HG03060 (cell line): ENCODE measurements around the gene PKD1L1.

ENCODE experiments used
- ATAC-seq: cut with Tn5 transposase; IDR thresholded peaks from one replicate; pipeline ENCODE4 v1.9.1; 2021; ENCODE audit warnings: low read depth, moderate number of reproducible peaks; ENCODE audit not compliant: unreplicated experiment

The PKD1L1 gene

DNA sequence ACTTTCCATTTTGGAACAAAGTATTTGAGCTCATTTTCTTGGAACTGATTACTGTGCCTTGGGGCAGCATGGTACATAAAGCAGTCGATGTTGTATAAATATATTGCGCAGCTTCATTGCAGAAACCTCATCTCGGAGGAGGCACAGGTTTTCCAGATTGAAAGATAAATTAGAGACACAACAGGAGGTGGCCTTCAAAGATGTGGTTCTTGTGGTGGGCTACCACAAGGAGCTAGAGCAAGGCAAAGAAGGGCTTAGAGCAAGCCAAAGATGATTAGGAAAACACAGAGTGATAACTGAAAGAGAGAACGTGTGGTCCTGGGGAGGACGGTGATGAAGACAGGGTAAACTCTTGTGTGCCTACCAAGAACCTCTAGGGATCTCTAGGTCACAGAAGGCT lies 197.2 kb downstream of the PKD1L1 start:
- no peak for ATAC-seq

DNA sequence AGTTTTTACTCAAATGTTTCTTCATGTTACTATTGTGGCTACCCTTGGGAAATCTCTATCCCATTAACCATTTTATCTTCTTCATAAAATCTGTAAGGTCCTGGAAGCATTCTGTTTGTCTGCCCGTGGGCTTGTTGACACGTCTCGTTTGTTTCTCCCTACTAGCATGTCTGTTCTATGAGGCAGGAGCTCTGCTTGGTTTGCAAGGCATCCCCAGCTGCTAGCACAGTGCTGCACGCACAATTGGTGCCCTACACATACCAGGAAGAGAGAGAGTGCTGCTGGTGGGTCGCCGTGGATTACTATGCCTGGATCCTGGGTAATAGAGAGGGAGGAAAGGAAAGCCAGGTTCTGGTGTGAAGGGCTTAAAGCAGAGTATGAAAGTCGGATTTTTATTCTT lies 200.2 kb downstream of the PKD1L1 start:
- ATAC-seq: no peak

DNA sequence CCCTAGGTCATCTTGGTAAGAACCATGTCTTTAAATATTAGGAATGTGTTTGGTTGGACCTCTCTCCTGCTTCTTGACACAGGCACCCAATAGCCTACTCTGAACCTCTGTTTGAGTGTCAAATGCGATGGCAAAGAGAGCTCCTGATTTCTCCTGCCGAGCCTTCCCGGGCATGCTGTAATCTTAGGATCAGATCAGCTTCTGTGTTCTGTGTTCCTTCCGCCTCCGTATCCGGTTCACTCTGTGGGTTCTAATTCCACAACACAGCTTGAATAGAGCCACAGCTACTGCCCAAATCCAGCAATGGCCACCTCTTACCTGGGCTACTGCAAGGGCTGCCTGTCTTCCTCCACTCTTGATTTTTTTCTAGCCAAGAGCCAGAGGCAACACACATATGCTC lies 201.1 kb downstream of the PKD1L1 start:
- no peak for ATAC-seq

DNA sequence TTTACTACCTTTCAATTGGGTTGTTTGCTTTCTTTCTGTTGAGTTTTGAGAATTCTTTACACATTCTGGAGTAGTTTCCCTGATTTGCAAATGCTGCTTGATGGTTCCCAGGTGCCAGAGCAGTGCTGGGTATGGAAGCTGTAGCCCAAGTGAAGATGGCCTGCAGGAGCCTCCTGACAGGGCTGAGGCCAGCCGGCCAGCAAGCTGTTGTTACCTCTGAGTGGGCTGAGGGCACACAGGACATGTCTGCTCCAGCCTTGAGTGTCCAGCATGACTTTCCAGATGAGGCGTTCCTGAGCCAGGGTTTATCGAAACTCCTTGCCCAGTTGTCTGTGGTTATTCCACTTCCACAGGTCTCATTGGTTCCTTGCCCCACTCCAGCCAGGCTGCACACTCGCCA lies 201.8 kb downstream of the PKD1L1 start:
- ATAC-seq: no peak

DNA sequence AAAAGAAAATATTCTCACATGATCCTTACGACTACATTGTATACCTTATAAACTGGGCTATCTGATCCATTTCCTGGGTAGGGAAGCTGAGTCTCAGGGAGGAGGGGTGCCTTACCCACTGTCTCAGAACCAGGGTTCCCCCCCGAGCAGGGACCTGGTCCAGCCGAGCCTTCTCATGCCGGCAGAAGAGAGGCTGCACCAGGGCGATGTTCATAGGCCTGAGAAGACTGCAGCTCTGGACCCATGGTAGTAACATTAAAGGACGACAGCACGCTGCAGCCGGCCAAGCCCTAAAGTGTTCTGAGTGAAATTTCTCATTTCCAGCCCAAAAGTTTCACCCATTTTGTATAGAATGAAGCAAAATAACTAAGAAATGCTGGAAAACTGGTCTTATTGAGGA lies 203.4 kb downstream of the PKD1L1 start:
- ATAC-seq: no peak

DNA sequence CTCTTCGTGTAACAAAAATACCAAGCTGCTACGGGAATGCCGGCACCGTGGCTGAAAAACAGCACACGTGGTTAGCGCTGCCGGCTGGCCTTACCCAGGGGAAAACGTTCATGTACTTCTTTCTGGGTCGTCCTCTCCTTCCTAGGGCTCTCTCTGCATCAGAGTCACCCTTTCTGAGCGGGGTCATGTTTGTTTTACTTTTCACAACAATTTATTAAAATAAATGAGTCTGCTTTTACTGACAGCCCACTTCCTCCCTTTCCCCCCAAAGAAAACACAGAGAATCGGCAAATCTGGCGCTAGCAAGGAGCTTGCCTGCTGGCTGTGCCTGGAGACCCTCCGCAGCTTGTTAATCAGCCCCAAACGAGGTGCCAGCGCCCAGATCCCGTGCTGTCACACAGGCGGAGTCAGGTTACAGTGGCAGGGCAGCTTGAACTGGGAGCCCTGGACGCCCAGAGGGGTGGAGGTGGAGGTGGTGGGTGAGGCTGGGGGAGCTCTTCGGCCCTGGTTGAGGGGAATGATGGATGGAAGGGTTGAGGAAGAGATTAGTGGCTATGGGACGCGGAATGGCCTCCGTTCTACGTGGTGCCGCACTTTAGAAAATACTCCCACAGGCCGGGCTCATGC lies 204.2 kb downstream of the PKD1L1 start:
- ATAC-seq: no peak

DNA sequence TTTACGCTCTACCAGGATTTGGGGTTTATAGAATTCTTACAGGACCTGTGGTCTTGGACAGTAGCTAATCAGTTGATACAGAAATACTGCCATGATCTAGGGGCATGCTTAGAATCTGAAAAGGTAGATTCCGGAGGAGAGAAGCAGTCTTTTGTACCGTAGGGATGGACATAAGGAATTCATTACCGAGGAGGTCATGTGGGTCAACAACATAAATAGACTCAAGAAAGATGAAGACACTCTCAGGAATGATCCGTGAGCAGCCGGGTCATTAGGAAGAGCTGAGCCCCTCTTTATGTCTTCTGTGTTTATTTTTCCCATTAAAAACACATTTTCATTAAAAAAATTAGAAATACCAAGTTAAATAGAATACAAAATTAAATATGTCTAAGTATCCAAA lies 206.3 kb downstream of the PKD1L1 start:
- no peak for ATAC-seq

DNA sequence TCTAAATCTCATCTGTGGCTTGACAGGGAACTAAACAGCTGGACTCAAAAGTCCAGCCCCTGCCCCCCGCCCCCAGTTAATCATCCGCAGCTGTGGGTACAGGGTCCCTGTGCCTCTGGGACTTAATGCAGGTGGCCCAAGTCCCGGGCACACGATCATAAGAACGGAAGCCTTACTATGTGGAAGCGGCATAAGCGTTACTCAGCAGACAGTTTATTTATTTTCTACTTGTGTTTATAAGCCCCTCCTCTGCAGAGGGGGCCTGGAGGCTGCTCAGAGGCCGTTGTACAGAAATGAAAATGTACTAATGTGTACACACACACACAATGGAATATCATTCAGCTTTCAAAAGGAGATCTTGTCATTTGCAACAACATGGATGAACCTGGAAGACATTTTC lies 208.4 kb downstream of the PKD1L1 start:
- no peak for ATAC-seq

DNA sequence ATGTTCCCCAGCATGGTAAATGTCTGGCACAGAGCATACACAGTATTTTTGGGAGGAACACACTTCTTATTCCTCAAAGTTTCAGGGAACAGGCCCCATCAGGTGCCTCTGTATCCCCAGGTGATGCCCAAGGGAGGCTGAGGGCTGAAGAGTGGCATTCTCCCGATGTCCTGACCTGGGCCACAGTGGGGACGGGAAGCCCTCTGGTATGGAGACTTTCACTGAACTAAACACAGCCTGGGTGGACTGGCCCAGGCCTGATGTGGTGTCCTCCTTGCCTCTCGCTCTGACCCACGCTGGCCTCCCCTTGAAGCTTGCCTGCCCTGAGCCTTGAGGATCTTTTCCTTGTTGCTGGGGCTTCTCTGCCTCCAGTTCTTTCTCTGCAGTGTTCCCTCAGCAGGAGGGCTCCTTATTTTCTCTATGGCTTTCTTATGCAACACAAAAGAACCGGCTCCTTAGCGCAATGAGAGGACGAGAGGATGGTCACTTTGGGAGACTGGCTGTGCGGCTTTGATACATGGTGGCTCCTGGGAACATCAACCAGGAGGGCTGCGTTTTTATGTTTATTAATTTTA lies 208.9 kb downstream of the PKD1L1 start:
- no peak for ATAC-seq

DNA sequence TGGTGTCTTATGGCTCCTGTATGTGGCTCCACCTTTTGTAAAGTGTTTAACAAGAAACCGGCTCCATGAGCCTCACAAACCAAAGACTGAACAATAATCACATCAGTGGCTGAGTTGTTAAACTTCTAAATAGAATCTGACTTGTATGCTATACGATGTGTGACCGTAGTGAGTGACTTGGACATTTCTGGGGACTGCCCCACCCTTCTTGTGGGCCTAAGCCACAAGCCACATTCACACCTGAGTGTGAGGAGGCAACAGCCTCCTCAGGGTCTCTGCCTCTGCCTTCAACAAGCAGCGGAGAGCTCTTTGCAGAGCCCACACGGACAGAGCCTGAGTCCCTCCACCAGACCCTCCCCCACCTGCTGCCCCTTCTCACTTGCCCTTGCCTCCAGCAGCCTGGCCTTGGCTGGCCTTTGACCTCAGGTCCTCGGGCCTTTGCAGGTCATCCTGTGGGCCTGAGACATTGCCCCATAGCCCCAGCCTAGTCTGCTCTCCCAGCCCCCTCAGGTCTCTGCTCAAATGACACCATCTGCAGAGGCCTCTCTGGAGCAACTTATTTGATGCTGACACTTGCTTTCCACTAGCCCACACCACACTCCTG lies 209.6 kb downstream of the PKD1L1 start:
- peak; percentile 49 for ATAC-seq

DNA sequence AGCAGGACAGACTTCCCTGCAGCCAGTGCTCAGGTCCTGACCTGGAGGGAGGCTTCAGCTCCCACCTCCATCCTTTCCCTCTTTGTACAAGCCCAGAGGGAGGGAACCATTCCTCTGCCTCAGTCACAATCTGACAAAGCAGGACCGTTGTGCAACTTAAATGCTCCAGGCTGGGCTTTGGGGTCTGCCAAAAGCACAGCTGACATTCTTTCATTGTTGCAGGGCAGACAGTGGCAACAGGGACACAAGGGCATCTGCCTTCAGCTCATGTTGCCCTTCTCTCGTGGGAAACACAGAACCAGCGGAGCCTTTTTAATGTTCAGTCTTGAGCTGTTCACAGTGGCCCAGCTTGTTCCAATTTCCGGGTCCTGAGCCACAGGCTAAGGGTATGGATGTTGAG lies 210.7 kb downstream of the PKD1L1 start:
- ATAC-seq: no peak

DNA sequence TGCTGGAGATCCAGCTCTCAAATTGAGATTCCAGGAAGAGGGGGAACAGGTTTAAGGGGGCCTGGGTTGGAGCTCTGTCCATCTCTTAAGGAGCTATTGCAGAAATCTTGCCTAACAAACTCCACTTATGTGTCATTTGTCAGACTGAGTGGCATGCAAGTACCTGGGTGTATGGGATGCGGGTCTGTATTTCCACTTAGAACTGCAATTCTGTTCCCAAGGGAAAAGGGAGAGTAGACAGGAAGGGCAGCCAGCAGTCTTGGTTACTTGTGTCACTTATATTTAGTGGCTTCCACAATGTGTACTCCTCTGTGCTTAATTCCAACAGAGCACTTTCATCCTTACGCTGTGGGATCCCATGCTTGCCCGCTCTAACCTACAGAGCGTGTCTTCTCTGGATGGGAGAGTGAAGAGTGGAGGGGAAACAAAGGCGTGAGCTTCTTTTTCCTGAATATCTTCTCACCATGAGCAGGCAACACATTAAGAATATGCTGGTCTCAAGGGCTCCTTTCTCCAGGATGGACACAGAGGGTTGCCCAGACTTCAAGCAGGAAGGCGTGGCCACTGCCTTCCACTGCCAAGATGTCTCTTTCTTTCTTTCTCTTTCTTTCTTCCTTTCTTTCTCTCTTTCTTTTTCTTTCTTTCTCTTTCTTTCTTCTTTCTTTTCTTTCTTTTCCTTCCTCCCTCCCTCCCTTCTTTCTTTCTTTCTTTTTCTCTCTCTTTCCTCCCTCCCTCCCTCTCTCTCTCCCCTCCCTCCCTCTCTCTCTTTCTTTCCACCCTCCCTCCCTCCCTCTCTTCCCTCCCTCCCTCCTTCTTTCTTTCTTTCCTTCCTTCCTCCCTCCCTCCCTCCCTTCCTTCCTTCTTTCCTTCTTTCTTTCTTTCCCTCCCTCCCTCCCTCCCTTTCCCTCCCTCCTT lies 212.6 kb downstream of the PKD1L1 start:
- ATAC-seq: no peak

DNA sequence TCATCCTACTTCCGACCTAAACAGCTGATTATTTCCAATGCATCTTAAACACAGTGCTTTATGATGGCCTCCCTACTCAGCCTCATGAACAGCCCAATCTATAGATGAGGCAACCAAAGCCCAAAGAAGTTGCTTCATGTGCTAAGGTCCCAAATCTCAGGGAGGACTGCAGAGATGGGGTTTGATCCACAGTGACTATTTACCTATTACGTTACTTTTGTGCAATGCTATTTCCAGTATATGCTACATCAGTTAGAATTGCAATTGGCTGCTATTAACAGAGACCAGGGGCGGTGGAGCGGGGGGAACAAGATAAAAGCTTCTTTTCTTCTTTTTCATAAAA lies 213.3 kb downstream of the PKD1L1 start:
- no peak for ATAC-seq

DNA sequence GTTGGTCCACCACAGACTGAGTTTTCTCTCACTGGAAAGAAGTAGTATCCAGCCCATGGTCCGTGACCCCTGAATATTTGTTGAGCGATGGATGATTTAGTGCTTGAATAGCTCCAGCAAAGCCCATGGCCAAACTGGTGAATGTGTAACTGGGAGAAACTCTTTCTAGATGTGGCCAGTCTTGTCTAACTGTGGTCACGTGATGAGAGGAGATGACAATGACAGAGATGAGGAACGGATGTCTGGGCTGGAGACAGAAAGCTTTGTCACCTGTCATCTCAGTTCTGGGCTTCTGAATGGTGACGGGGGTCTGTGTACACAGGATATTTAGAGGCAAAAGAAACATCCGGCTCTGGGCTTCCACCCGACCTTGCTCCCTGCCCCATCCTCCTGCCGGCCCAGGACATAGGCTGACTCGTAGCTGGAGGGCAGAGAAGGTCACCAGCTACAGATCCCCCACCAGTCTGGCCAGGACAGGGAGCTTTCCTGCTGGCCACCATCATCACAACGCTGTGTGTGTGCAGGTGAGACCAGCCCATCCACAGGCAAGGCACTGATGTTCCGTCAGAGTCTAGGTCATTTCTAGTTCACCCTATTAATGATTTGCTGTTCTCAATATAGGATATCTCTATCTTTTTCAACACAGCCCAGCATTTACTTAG lies 213.8 kb downstream of the PKD1L1 start:
- no peak for ATAC-seq

DNA sequence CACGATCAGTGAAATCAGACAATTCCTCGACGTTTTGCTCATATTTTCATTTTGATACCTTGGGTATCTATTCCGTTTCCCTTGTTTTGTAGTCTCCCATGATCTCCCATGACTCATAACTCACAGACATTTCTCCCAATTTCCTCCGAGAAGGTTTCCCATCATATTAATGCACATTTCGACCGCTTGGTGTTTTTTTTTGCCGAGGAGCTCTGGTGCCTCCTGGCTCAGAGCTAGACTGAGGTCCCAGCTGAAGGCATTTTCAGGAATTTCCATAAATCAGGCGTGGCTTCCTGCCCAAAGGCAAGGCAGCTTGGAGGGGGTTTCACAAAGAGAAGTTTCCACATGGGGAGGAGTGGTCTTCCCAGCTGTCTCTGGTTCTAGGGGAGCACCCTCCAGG lies 218.1 kb downstream of the PKD1L1 start:
- no peak for ATAC-seq

DNA sequence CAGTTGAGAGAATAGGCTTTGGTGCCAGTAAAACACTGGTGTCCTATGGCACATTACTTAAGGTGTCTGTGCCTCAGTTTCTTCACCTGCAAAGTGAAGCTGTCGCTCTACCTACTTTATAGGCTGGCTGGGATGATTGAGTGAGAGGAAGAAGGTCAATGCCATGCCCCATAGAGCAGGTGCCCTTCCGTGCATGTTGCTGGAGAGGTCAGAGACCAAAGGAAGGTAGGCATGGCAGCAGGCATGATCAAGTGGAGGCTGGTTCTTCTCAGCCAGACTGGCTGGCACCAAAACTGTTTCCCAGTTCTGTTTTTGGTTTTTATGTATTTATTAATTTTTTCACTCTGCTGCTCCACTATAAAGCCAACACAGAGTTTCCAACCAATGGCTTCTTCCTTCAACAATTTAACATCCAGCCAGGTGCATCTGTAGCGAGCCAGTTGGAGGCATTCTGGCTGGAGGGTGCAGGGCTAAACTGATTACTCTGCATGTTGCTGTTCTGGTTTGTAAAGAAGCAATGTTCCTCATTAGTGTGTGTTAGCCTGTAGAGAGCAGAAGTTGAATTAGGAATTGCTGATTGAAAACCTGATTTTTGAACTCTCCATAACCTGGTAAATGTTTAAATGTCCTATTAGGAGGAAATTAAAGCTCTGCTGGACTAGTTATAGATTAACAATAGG lies 222.1 kb downstream of the PKD1L1 start:
- no peak for ATAC-seq

DNA sequence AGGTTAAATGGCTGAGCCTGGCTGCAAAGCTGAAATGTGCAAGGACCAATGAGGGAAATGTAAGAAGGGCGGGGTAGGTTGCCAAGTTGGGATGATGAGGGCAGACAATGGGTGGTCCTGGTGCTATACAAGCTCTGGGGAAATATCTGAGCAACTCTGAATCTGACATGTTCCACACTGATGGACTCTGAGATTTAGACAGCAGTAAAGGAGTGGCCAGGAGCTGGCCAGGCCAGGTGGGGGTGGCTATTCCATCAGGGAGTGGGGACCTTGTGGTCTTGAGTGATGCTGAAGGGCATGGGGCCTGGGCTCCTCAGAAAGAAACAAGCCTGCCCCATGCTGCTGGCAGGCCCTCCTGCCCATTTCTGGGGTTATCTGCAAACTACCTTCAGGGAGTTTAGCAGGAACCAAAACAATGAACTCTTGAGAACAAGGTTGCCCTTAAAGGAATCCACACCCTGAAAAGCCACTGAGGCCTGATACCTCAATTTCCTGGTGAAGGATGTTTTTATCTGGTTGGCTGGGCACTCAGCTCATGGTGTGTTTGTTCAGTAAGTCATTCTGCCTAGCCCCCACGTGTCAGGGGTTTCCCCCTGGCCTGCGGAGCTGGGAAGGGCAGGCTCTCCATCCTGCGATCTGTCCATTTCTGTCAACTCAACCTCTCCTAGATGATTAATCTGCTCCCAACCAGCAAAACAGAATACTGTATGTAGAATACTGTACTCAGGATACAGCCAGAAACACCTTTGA lies 223.1 kb downstream of the PKD1L1 start:
- no peak for ATAC-seq
